ENCODE data around the gene MACROD2. TPM values are rescaled to one million over a fixed set of nuclear protein-coding genes. Genes with fewer than 3 reads are reported as not detected.

MACROD2 gene
- total and polyA plus RNA-seq, 7 donors: 0.20 to 4.8 (median 0.87) TPM

DNA sequence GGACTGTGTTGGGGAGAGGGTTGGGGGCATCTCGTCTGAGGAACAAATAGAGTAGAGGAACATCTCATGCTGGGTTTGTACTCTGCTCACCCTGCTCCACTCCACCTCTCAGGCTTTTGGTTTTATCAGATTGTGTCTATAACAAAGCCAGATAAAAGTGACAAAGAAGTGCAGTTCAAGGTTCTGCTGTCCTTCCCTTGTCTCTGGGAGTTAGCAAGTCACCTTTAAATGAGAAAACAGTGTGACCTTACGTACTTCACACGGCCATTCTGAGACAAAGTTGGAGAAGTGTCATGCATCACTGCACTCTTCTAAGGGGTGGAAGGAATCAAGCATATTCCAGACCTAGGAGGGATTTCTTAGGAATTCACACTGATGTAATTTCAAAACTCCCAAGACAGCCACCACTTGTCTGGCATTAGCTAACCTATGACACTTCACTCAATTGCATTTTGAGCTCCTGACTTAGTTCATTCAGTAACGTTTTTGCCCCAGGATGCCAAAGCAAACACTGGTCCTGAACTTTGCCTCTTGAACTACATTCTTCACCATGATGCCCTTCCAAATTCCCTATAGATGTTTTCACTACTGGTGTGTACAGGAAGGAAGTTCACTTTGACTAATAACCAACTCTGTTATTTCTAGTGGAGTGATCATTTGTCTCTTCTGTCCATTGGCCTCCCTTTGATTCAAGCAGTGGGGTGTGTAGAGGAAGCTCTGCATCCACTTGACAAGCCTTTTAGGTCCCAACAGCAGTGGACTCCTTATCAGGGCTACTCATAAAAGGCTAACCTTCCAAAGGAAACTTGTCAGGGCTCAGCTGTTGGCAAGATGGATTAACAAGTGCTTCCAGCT, 989.7 kb downstream of the MACROD2 start:
- no peak for ATAC-seq
- H3K9me3 ChIP-seq: no peaks in the 10 kb centered on the region

DNA sequence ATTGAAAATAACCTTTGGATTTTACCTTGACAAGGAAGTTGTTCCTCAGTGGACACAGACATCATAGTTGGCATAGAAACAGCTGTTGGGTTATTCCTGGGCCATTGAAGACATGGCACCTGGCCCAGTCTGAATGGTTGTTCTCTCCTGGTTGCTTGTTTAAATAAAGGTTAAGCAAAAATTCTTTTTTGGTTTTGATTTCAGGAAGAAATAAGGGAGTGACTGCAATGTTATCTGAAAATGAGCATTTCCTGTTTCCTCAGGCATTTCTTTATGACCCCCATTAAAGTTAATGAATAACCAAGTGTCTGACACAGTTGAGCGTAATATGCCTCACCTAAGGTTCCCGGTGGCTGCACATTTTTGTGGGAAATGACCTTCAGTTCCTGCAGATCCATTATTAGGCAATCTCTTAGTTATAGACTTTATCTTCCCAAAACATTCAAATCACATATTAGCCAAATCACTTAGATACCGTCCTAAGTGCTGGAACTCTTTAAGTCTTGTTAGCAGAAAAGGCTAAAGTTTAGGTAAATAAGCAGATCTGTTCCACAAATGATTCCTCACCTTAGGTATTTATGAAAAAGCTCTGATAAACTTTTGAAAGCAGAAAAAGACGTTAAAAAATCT, 990.8 kb downstream of the MACROD2 start:
- intact Hi-C loops (cut with DNase I): no loop called here
- H3K4me1 ChIP-seq: no peaks in the 10 kb centered on the region
- no peaks in the 10 kb centered on the region for H3K9me3 ChIP-seq
- H3K36me3 ChIP-seq (ENCODE audit: insufficient read depth in 1 of 2, low read depth in 1 of 2): no peaks in the 10 kb centered on the region
- no peak for ATAC-seq
- DNase-seq: no peak
- no peak overlapping the region for H3K4me3 ChIP-seq
- no peaks in the 10 kb centered on the region for H3K27me3 ChIP-seq (ENCODE audit: insufficient read depth in 3 of 3, low read length in 2 of 3)
- H3K27ac ChIP-seq: no peak overlapping the region
- whole genome bisulfite sequencing, 3 donors: 63 to 67% (median 64%) methylated on average over 4 of the region's 4 CpGs
- TF ChIP-seq CTCF (IDR thresholded peaks at IDR 0.05): no peak

More for the DNA sequence above, 989.7 kb downstream of the MACROD2 start:
- H3K27ac ChIP-seq: no peak overlapping the region
- intact Hi-C loops (cut with DNase I): no loop called here
- TF ChIP-seq CTCF (IDR thresholded peaks at IDR 0.05): no peak
- H3K4me1 ChIP-seq: no peaks in the 10 kb centered on the region
- DNase-seq: no peak
- whole genome bisulfite sequencing, 3 donors: 54 to 64% (median 60%) methylated on average over 4 of the region's 4 CpGs
- no peaks in the 10 kb centered on the region for H3K36me3 ChIP-seq (ENCODE audit: insufficient read depth in 1 of 2, low read depth in 1 of 2)
- H3K27me3 ChIP-seq (ENCODE audit: insufficient read depth in 3 of 3, low read length in 2 of 3): no peaks in the 10 kb centered on the region
- no peak overlapping the region for H3K4me3 ChIP-seq

DNA sequence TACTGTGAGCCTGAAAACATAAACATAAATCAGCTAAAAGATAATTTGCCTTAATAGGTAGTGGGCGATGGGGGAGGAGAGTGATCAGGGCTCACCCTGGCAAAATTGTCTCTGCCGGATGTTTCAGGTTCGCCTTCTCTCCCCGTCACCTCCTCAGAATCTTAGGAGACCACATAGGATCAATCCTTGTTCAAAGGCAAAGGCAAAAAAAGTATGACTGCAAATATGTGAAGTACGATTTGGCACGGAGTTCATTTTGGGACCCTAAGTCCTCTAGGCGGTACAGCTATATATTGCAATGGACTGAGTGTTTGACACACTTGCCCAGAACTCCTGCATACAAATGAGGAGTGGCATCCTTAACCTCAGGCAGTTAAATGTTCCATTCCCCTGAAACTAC, 991.3 kb downstream of the MACROD2 start:
- 89 to 92% (median 89%) methylated on average over 7 of the region's 7 CpGs for WGBS, 3 donors
- Histone ChIP-seq H3K9me3 (no peaks in the 10 kb centered on the region), H3K36me3 (ENCODE audit: insufficient read depth in 1 of 2, low read depth in 1 of 2) (no peaks in the 10 kb centered on the region), H3K4me3 (no peak overlapping the region), H3K27ac (no peak overlapping the region), H3K4me1 (no peaks in the 10 kb centered on the region), H3K27me3 (ENCODE audit: insufficient read depth in 3 of 3, low read length in 2 of 3) (no peaks in the 10 kb centered on the region)
- no peak for TF ChIP-seq CTCF (IDR thresholded peaks at IDR 0.05)
- DNase-seq (no peak), ATAC-seq (no peak)
- intact Hi-C loops (cut with DNase I): no loop called here

DNA sequence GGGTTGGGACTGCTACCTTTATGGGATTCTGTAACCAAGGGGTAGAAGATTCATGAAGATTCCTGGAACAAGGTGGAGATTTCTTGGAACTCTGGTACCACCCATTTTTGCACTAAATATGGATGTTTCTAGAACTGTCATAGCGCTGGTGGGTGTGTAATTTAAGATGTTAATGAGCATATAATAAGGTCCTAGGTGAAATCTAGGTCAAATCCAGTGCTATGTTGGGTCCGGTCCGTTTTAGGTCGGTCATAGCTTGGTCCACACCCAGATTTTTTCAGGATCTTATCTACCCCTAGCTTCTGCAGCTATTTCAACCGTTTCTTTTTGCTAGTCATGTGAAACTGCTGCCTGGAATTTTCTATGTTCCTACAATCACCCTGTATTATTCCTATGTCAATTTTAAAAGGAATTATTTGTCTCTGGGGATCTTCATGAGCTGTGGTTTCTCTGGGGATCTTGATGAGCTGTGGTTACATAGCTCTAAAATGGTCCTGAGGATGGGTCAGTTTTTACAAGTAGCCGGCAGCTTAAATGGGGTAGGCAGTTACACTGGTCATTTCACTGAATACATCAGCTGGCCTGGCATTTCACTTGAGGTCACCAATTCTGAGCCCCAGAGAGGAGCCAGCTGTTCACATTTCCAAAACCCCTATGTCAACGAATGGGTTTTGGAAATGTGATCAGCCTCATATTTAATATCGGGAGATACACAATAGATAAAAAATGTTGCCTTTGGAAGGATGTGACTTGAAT, 994.4 kb downstream of the MACROD2 start:
- intact Hi-C loops (cut with DNase I): no loop called here
- H3K36me3 ChIP-seq (ENCODE audit: insufficient read depth in 1 of 2, low read depth in 1 of 2): no peaks in the 10 kb centered on the region
- H3K4me3 ChIP-seq: no peak overlapping the region
- H3K27ac ChIP-seq: no peak overlapping the region
- no peaks in the 10 kb centered on the region for H3K27me3 ChIP-seq (ENCODE audit: insufficient read depth in 3 of 3, low read length in 2 of 3)
- DNase-seq: no peak
- WGBS, 3 donors: 51 to 68% (median 53%) methylated on average over 8 of the region's 8 CpGs
- H3K9me3 ChIP-seq: no peaks in the 10 kb centered on the region
- no peaks in the 10 kb centered on the region for H3K4me1 ChIP-seq
- no peak for TF ChIP-seq CTCF (IDR thresholded peaks at IDR 0.05)
- ATAC-seq: no peak

Data from psoas muscle (tissue), 8 donors.